Measurements from ENCODE around the gene SLCO4C1.

The SLCO4C1 gene

GRCh38 chr5:102295534-102296177 lies 428 bp downstream of the SLCO4C1 start:
- H3K4me1 ChIP-seq (ENCODE audit: control insufficient read depth, insufficient read depth, low read length) = no peaks in the 10 kb centered on the region
- WGBS (ENCODE audit: insufficient coverage, insufficient read length) = no CpG with 5 or more reads among the region's 26 CpGs
- no peaks in the 10 kb centered on the region for H3K36me3 ChIP-seq (ENCODE audit: control insufficient read depth, insufficient read depth, low read length)
- H3K9me3 ChIP-seq (ENCODE audit: control insufficient read depth, insufficient read depth, low read length) = no peaks in the 10 kb centered on the region
- H3K27ac ChIP-seq (ENCODE audit: low read length) = no peak overlapping the region
- DNase-seq (ENCODE audit: low read depth, low spot score) = no peak
- H3K27me3 ChIP-seq (ENCODE audit: control insufficient read depth, insufficient read depth, low read length) = no peaks in the 10 kb centered on the region; the same call in 1 of the 2 replicates
- peak overlapping the region; percentile 80; the same call in 1 of the 2 replicates for H3K4me3 ChIP-seq (ENCODE audit: low read length)

GRCh38 chr5:102294886-102295395 lies 1.1 kb downstream of the SLCO4C1 start:
- no CpG with 5 or more reads among the region's 4 CpGs for whole genome bisulfite sequencing (ENCODE audit: insufficient coverage, insufficient read length)
- Histone ChIP-seq H3K36me3 (ENCODE audit: control insufficient read depth, insufficient read depth, low read length) (no peaks in the 10 kb centered on the region), H3K27me3 (ENCODE audit: control insufficient read depth, insufficient read depth, low read length) (no peaks in the 10 kb centered on the region; the same call in 1 of the 2 replicates), H3K4me1 (ENCODE audit: control insufficient read depth, insufficient read depth, low read length) (no peaks in the 10 kb centered on the region), H3K9me3 (ENCODE audit: control insufficient read depth, insufficient read depth, low read length) (no peaks in the 10 kb centered on the region), H3K4me3 (ENCODE audit: low read length) (peak overlapping the region; percentile 80; the same call in 1 of the 2 replicates), H3K27ac (ENCODE audit: low read length) (no peak overlapping the region)
- DNase-seq (ENCODE audit: low read depth, low spot score) = no peak

- H3K36me3 ChIP-seq (ENCODE audit: control insufficient read depth, insufficient read depth, low read length) = no peaks in the 10 kb centered on the region
- H3K9me3 ChIP-seq (ENCODE audit: control insufficient read depth, insufficient read depth, low read length) = no peaks in the 10 kb centered on the region
- WGBS (ENCODE audit: insufficient coverage, insufficient read length) = no CpG with 5 or more reads among the region's 3 CpGs
- no peaks in the 10 kb centered on the region for H3K4me1 ChIP-seq (ENCODE audit: control insufficient read depth, insufficient read depth, low read length)
- H3K4me3 ChIP-seq (ENCODE audit: low read length) = no peak overlapping the region
- H3K27ac ChIP-seq (ENCODE audit: low read length) = no peak overlapping the region
- no peaks in the 10 kb centered on the region for H3K27me3 ChIP-seq (ENCODE audit: control insufficient read depth, insufficient read depth, low read length)
- no peak for DNase-seq (ENCODE audit: low read depth, low spot score)
These were observed 6.1 kb downstream of the SLCO4C1 start for GRCh38 chr5:102290004-102290403.

GRCh38 chr5:102289251-102289899 lies 6.7 kb downstream of the SLCO4C1 start:
- H3K4me3 ChIP-seq (ENCODE audit: low read length) = no peak overlapping the region
- H3K27me3 ChIP-seq (ENCODE audit: control insufficient read depth, insufficient read depth, low read length) = no peaks in the 10 kb centered on the region
- no peaks in the 10 kb centered on the region for H3K36me3 ChIP-seq (ENCODE audit: control insufficient read depth, insufficient read depth, low read length)
- no peak overlapping the region for H3K27ac ChIP-seq (ENCODE audit: low read length)
- no peaks in the 10 kb centered on the region for H3K4me1 ChIP-seq (ENCODE audit: control insufficient read depth, insufficient read depth, low read length)
- WGBS (ENCODE audit: insufficient coverage, insufficient read length) = 100% methylated on average over 1 of the region's 6 CpGs
- DNase-seq (ENCODE audit: low read depth, low spot score) = no peak
- H3K9me3 ChIP-seq (ENCODE audit: control insufficient read depth, insufficient read depth, low read length) = no peaks in the 10 kb centered on the region

GRCh38 chr5:102288630-102289029 lies 7.5 kb downstream of the SLCO4C1 start:
- no peaks in the 10 kb centered on the region for H3K9me3 ChIP-seq (ENCODE audit: control insufficient read depth, insufficient read depth, low read length)
- no CpG with 5 or more reads among the region's 1 CpG for WGBS (ENCODE audit: insufficient coverage, insufficient read length)
- H3K27me3 ChIP-seq (ENCODE audit: control insufficient read depth, insufficient read depth, low read length) = no peaks in the 10 kb centered on the region
- no peak for DNase-seq (ENCODE audit: low read depth, low spot score)
- H3K36me3 ChIP-seq (ENCODE audit: control insufficient read depth, insufficient read depth, low read length) = no peaks in the 10 kb centered on the region
- H3K4me1 ChIP-seq (ENCODE audit: control insufficient read depth, insufficient read depth, low read length) = no peaks in the 10 kb centered on the region
- H3K27ac ChIP-seq (ENCODE audit: low read length) = no peak overlapping the region
- no peak overlapping the region for H3K4me3 ChIP-seq (ENCODE audit: low read length)

GRCh38 chr5:102286476-102286875 lies 9.6 kb downstream of the SLCO4C1 start:
- H3K27me3 ChIP-seq (ENCODE audit: control insufficient read depth, insufficient read depth, low read length) = no peaks in the 10 kb centered on the region
- no peaks in the 10 kb centered on the region for H3K9me3 ChIP-seq (ENCODE audit: control insufficient read depth, insufficient read depth, low read length)
- DNase-seq (ENCODE audit: low read depth, low spot score) = no peak
- H3K4me1 ChIP-seq (ENCODE audit: control insufficient read depth, insufficient read depth, low read length) = no peaks in the 10 kb centered on the region
- H3K36me3 ChIP-seq (ENCODE audit: control insufficient read depth, insufficient read depth, low read length) = no peaks in the 10 kb centered on the region
- no peak overlapping the region for H3K27ac ChIP-seq (ENCODE audit: low read length)
- no peak overlapping the region for H3K4me3 ChIP-seq (ENCODE audit: low read length)
- 100% methylated on average over 1 of the region's 2 CpGs for WGBS (ENCODE audit: insufficient coverage, insufficient read length)

- no CpG with 5 or more reads among the region's 2 CpGs for WGBS (ENCODE audit: insufficient coverage, insufficient read length)
- DNase-seq (ENCODE audit: low read depth, low spot score) = no peak
- H3K36me3 ChIP-seq (ENCODE audit: control insufficient read depth, insufficient read depth, low read length) = no peaks in the 10 kb centered on the region
- H3K9me3 ChIP-seq (ENCODE audit: control insufficient read depth, insufficient read depth, low read length) = no peaks in the 10 kb centered on the region
- H3K4me3 ChIP-seq (ENCODE audit: low read length) = no peak overlapping the region
- no peaks in the 10 kb centered on the region for H3K27me3 ChIP-seq (ENCODE audit: control insufficient read depth, insufficient read depth, low read length)
- H3K4me1 ChIP-seq (ENCODE audit: control insufficient read depth, insufficient read depth, low read length) = no peaks in the 10 kb centered on the region
- no peak overlapping the region for H3K27ac ChIP-seq (ENCODE audit: low read length)
These were observed 12.8 kb downstream of the SLCO4C1 start for GRCh38 chr5:102283102-102283797.

- DNase-seq (ENCODE audit: low read depth, low spot score) = no peak
- no peaks in the 10 kb centered on the region for H3K4me1 ChIP-seq (ENCODE audit: control insufficient read depth, insufficient read depth, low read length)
- H3K9me3 ChIP-seq (ENCODE audit: control insufficient read depth, insufficient read depth, low read length) = no peaks in the 10 kb centered on the region
- H3K4me3 ChIP-seq (ENCODE audit: low read length) = no peak overlapping the region
- no CpG with 5 or more reads among the region's 1 CpG for WGBS (ENCODE audit: insufficient coverage, insufficient read length)
- no peaks in the 10 kb centered on the region for H3K36me3 ChIP-seq (ENCODE audit: control insufficient read depth, insufficient read depth, low read length)
- no peak overlapping the region for H3K27ac ChIP-seq (ENCODE audit: low read length)
- no peaks in the 10 kb centered on the region for H3K27me3 ChIP-seq (ENCODE audit: control insufficient read depth, insufficient read depth, low read length)
These were observed 16.4 kb downstream of the SLCO4C1 start for GRCh38 chr5:102279711-102280110.

- Histone ChIP-seq H3K9me3 (ENCODE audit: control insufficient read depth, insufficient read depth, low read length) (no peaks in the 10 kb centered on the region), H3K36me3 (ENCODE audit: control insufficient read depth, insufficient read depth, low read length) (no peaks in the 10 kb centered on the region), H3K27ac (ENCODE audit: low read length) (no peak overlapping the region), H3K27me3 (ENCODE audit: control insufficient read depth, insufficient read depth, low read length) (no peaks in the 10 kb centered on the region), H3K4me3 (ENCODE audit: low read length) (no peak overlapping the region), H3K4me1 (ENCODE audit: control insufficient read depth, insufficient read depth, low read length) (no peaks in the 10 kb centered on the region)
- no CpG with 5 or more reads among the region's 2 CpGs for WGBS (ENCODE audit: insufficient coverage, insufficient read length)
- no peak for DNase-seq (ENCODE audit: low read depth, low spot score)
These were observed 17.9 kb downstream of the SLCO4C1 start for GRCh38 chr5:102278231-102278630.

- Histone ChIP-seq H3K27me3 (ENCODE audit: control insufficient read depth, insufficient read depth, low read length) (no peaks in the 10 kb centered on the region), H3K4me3 (ENCODE audit: low read length) (no peak overlapping the region), H3K4me1 (ENCODE audit: control insufficient read depth, insufficient read depth, low read length) (no peaks in the 10 kb centered on the region), H3K36me3 (ENCODE audit: control insufficient read depth, insufficient read depth, low read length) (no peaks in the 10 kb centered on the region), H3K27ac (ENCODE audit: low read length) (no peak overlapping the region), H3K9me3 (ENCODE audit: control insufficient read depth, insufficient read depth, low read length) (no peaks in the 10 kb centered on the region)
- no peak for DNase-seq (ENCODE audit: low read depth, low spot score)
- WGBS (ENCODE audit: insufficient coverage, insufficient read length) = no CpG with 5 or more reads among the region's 2 CpGs
These were observed 18.9 kb downstream of the SLCO4C1 start for GRCh38 chr5:102277144-102277543.

Measured in iPS DF 6.9 (cell line).